ENCODE results near the gene KDM1B.
"Not testable (repeated sequence)": the region's sequence is repeated elsewhere in the genome, so short reads cannot be mapped to it uniquely, and the experiment has no call there.

KDM1B gene

GRCh38 chr6:18228590-18228989, 73.4 kb downstream of the KDM1B start:
- DNase-seq (ENCODE audit: low read depth, low spot score): not testable (repeated sequence)

GRCh38 chr6:18231856-18232255, 76.6 kb downstream of the KDM1B start:
- not testable (repeated sequence) for DNase-seq (ENCODE audit: low read depth, low spot score)

GRCh38 chr6:18233770-18234169, 78.5 kb downstream of the KDM1B start:
- not testable (repeated sequence) for DNase-seq (ENCODE audit: low read depth, low spot score)

- no peak for DNase-seq (ENCODE audit: low read depth, low spot score)
Observed at GRCh38 chr6:18234564-18234963, 79.3 kb downstream of the KDM1B start.

GRCh38 chr6:18235524-18235923, 80.3 kb downstream of the KDM1B start:
- no peak for DNase-seq (ENCODE audit: low read depth, low spot score)

- no peak for DNase-seq (ENCODE audit: low read depth, low spot score)
Observed at GRCh38 chr6:18237167-18237566, 81.9 kb downstream of the KDM1B start.

- no peak for DNase-seq (ENCODE audit: low read depth, low spot score)
Observed at GRCh38 chr6:18240230-18240629, 85.0 kb downstream of the KDM1B start.

- DNase-seq (ENCODE audit: low read depth, low spot score): no peak
Observed at GRCh38 chr6:18241208-18242038, 86.2 kb downstream of the KDM1B start.

- DNase-seq (ENCODE audit: low read depth, low spot score): no peak
Observed at GRCh38 chr6:18242062-18242851, 87.0 kb downstream of the KDM1B start.

- no peak for DNase-seq (ENCODE audit: low read depth, low spot score)
Observed at GRCh38 chr6:18243302-18243893, 88.2 kb downstream of the KDM1B start.

GRCh38 chr6:18244251-18244650, 89.0 kb downstream of the KDM1B start:
- no peak for DNase-seq (ENCODE audit: low read depth, low spot score)

- no peak for DNase-seq (ENCODE audit: low read depth, low spot score)
Observed at GRCh38 chr6:18245079-18245478, 89.9 kb downstream of the KDM1B start.

- no peak for DNase-seq (ENCODE audit: low read depth, low spot score)
Observed at GRCh38 chr6:18245642-18246041, 90.4 kb downstream of the KDM1B start.

- no peak for DNase-seq (ENCODE audit: low read depth, low spot score)
Observed at GRCh38 chr6:18246205-18246604, 91.0 kb downstream of the KDM1B start.

GRCh38 chr6:18247002-18247401, 91.8 kb downstream of the KDM1B start:
- no peak for DNase-seq (ENCODE audit: low read depth, low spot score)

GRCh38 chr6:18248698-18249097, 93.5 kb downstream of the KDM1B start:
- DNase-seq (ENCODE audit: low read depth, low spot score): no peak

GRCh38 chr6:18249271-18249670, 94.0 kb downstream of the KDM1B start:
- no peak for DNase-seq (ENCODE audit: low read depth, low spot score)

GRCh38 chr6:18253635-18254034, 98.4 kb downstream of the KDM1B start:
- DNase-seq (ENCODE audit: low read depth, low spot score): no peak

GRCh38 chr6:18254793-18255192, 99.6 kb downstream of the KDM1B start:
- no peak for DNase-seq (ENCODE audit: low read depth, low spot score)

- no peak for DNase-seq (ENCODE audit: low read depth, low spot score)
Observed at GRCh38 chr6:18259675-18260447, 104.6 kb downstream of the KDM1B start.

- DNase-seq (ENCODE audit: low read depth, low spot score): no peak
Observed at GRCh38 chr6:18260448-18261106, 105.4 kb downstream of the KDM1B start.

All from activated CD4-positive, CD25-positive, alpha-beta regulatory T cell treated with anti-CD3 and anti-CD28 coated beads, Interleukin-2, amount 50 U/mL, for 16 hours (primary cell).